Natural killer cell treated with Interleukin-12 subunit alpha and Interleukin-12 subunit beta and Interleukin-15 and Interleukin-18, amount 100 ng/mL, for 72 hours (primary cell): Measurements from ENCODE around the gene CD151. TPM values are rescaled to one million over a fixed set of nuclear protein-coding genes. Genes with fewer than 3 reads are reported as not detected.

ENCODE experiments used
- ATAC-seq, 2 donors: fragments of 150-1000 bp; cut with Tn5 transposase in 1 of 2; sonication (Bioruptor Pico), chemical (Tn5 transposase) in 1 of 2; 2 replicates each; pipeline ENCODE4 v1.10.0; 2021
- DNase-seq: peaks from one replicate; pipeline ENCODE4 v3.0.0; 2022; ENCODE audit warnings: low spot score
- H3K27ac Mint-ChIP-seq, 2 donors: 1 replicate in 1 of 2; 2 replicates in 1 of 2; pipeline ENCODE4 v1.8.0; 2022; ENCODE audit warnings: mixed read lengths in 2 of 2, mild to moderate bottlenecking in 1 of 2, moderate library complexity in 1 of 2
- H3K27me3 Mint-ChIP-seq, 2 donors: 1 replicate in 1 of 2; 2 replicates in 1 of 2; pipeline ENCODE4 v1.8.0; 2022; ENCODE audit warnings: mixed read lengths in 2 of 2
- H3K36me3 Mint-ChIP-seq: one replicate; pipeline ENCODE4 v1.8.0; 2022; ENCODE audit warnings: mixed read lengths
- H3K4me1 Mint-ChIP-seq, 2 donors: 1 replicate in 1 of 2; 2 replicates in 1 of 2; pipeline ENCODE4 v1.8.0; 2022; ENCODE audit warnings: low read depth in 2 of 2, mixed read lengths in 2 of 2, mild to moderate bottlenecking in 1 of 2
- H3K4me3 Mint-ChIP-seq: one replicate; pipeline ENCODE4 v1.8.0; 2022; ENCODE audit warnings: mixed read lengths
- H3K9me3 Mint-ChIP-seq: 2 replicates; pipeline ENCODE4 v1.8.0; 2022; ENCODE audit warnings: mixed read lengths
- total RNA-seq, 2 donors: library from RNA; stranded (reverse); gene quantifications; one replicate each; pipeline ENCODE4 v1.2.3, GENCODE V29; 2022

The CD151 gene
- total RNA-seq, 2 donors from 2014 or later, result 45.0 to 72.0 TPM

- ATAC-seq (no peak), DNase-seq (no peak)
- H3K27me3 Mint-ChIP-seq, result no peaks in the 10 kb centered on the region
- peaks cover 6% of the 10 kb centered on the region in 2 donors for H3K4me1 Mint-ChIP-seq
- H3K27ac Mint-ChIP-seq, result no peak overlapping the region
- no peaks in the 10 kb centered on the region for H3K36me3 Mint-ChIP-seq
- no peak overlapping the region for H3K4me3 Mint-ChIP-seq
- no peaks in the 10 kb centered on the region for H3K9me3 Mint-ChIP-seq
Observed at GRCh38 chr11:853682-854448, 21.1 kb downstream of the CD151 start.

GRCh38 chr11:854601-855329, 22.0 kb downstream of the CD151 start:
- no peak for ATAC-seq
- DNase-seq, result no peak

GRCh38 chr11:855330-855674, 22.6 kb downstream of the CD151 start:
- no peaks in the 10 kb centered on the region for H3K36me3 Mint-ChIP-seq
- H3K4me1 Mint-ChIP-seq, result peaks cover 6 to 8% of the 10 kb centered on the region in 2 donors
- H3K9me3 Mint-ChIP-seq, result no peaks in the 10 kb centered on the region
- no peak for ATAC-seq
- no peaks in the 10 kb centered on the region for H3K27me3 Mint-ChIP-seq
- no peak overlapping the region for H3K4me3 Mint-ChIP-seq
- DNase-seq, result no peak
- no peak overlapping the region for H3K27ac Mint-ChIP-seq

More at GRCh38 chr11:854601-855329, 22.0 kb downstream of the CD151 start:
- Mint-ChIP-seq H3K4me3 (no peak overlapping the region), H3K36me3 (no peaks in the 10 kb centered on the region), H3K9me3 (no peaks in the 10 kb centered on the region), H3K4me1 (peaks cover 6 to 8% of the 10 kb centered on the region in 2 donors), H3K27me3 (no peaks in the 10 kb centered on the region), H3K27ac (no peak overlapping the region)

GRCh38 chr11:855796-856195, 23.0 kb downstream of the CD151 start:
- no peaks in the 10 kb centered on the region for H3K27me3 Mint-ChIP-seq
- H3K4me3 Mint-ChIP-seq, result no peak overlapping the region
- DNase-seq, result no peak
- peaks cover 6 to 8% of the 10 kb centered on the region in 2 donors for H3K4me1 Mint-ChIP-seq
- H3K36me3 Mint-ChIP-seq, result no peaks in the 10 kb centered on the region
- no peak for ATAC-seq
- no peaks in the 10 kb centered on the region for H3K9me3 Mint-ChIP-seq
- no peak overlapping the region for H3K27ac Mint-ChIP-seq

DNA sequence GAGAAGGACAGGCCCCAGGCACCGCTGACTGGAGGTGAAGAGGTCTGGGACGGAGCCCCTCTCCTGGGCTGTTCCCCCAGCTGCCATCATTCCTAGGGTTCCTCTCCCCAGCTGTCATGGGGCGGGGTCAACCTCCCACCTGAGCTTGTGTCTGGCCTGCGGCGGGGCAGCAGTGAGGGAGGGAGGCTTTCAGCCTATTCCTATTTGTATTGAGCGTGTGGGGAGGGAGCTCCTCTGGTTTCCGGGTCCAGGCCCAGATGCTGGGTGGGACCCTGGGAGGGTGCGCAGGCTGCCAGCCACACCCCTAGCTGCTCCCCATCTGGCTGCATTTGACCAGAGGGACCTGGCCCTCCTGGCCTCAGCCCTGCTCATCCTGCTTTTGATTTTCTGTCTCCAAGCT, 23.6 kb downstream of the CD151 start:
- no peak overlapping the region for H3K27ac Mint-ChIP-seq
- no peaks in the 10 kb centered on the region for H3K9me3 Mint-ChIP-seq
- no peak for DNase-seq
- H3K4me1 Mint-ChIP-seq, result peaks cover 6 to 8% of the 10 kb centered on the region in 2 donors
- H3K27me3 Mint-ChIP-seq, result no peaks in the 10 kb centered on the region
- no peak for ATAC-seq
- H3K4me3 Mint-ChIP-seq, result no peak overlapping the region
- H3K36me3 Mint-ChIP-seq, result no peaks in the 10 kb centered on the region

DNA sequence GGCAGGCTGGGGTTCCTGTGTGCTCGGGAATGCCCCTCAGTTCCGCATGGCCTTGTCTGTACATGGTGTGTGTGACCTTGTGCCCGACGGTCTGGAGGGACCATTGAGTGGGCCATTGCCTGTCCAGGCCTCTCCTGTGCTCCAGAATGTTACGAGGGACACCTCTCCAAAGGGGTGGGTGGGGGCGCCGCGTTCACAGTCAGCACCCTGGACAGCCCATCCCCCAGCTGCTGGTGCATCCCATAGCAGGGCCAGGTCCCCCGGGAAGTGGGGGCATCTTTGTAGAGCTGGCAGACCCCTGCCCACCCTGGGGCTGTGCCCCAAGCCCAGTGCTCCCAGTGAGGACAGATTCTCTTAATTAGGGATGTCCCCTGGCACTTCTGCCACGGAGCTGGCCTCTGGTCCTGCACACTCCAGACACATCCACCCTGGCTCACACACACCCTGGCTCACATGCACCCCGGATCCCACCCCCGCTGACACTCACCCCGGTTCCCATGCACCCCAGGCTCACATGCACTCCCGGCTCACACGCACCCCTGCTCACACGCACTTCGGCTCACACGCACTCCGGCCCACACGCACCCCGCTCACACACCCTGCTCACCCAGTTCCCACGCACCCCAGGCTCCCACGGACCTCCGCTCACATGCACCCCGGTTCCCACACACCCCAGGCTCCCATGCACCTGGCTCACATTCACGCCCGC, 25.5 kb downstream of the CD151 start:
- Mint-ChIP-seq H3K9me3 (no peaks in the 10 kb centered on the region), H3K4me3 (no peak overlapping the region), H3K27me3 (no peaks in the 10 kb centered on the region), H3K4me1 (peaks cover 6 to 8% of the 10 kb centered on the region in 2 donors), H3K27ac (no peak overlapping the region), H3K36me3 (no peaks in the 10 kb centered on the region)
- DNase-seq (no peak), ATAC-seq (no peak)

DNA sequence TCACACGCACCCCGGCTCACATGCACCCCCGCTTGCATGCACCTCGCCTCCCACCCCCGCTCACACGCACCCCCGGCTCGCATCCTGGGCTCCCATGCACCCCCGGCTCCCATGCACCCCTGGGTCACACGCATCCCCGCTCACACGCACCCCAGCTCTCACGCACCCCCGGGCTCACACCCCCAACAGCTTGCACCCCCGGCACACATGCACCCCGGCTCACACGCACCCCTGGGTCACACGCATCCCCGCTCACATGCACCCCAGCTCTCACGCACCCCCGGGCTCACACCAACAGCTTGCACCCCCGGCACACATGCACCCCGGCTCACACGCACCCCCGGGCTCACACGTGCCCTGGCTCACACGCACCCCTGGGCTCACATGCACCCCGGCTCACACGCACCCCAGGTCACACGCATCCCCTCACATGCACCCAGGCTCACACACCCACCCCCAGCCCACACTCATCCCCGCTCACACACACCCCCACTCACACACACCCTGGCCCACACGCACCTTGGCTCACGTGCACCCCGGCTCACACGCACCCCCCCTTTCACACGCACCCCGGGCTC, 26.1 kb downstream of the CD151 start:
- no peak for ATAC-seq
- H3K4me1 Mint-ChIP-seq, result peaks cover 6 to 8% of the 10 kb centered on the region in 2 donors
- no peak overlapping the region for H3K4me3 Mint-ChIP-seq
- H3K36me3 Mint-ChIP-seq, result no peaks in the 10 kb centered on the region
- no peaks in the 10 kb centered on the region for H3K9me3 Mint-ChIP-seq
- no peaks in the 10 kb centered on the region for H3K27me3 Mint-ChIP-seq
- DNase-seq, result no peak
- H3K27ac Mint-ChIP-seq, result no peak overlapping the region

DNA sequence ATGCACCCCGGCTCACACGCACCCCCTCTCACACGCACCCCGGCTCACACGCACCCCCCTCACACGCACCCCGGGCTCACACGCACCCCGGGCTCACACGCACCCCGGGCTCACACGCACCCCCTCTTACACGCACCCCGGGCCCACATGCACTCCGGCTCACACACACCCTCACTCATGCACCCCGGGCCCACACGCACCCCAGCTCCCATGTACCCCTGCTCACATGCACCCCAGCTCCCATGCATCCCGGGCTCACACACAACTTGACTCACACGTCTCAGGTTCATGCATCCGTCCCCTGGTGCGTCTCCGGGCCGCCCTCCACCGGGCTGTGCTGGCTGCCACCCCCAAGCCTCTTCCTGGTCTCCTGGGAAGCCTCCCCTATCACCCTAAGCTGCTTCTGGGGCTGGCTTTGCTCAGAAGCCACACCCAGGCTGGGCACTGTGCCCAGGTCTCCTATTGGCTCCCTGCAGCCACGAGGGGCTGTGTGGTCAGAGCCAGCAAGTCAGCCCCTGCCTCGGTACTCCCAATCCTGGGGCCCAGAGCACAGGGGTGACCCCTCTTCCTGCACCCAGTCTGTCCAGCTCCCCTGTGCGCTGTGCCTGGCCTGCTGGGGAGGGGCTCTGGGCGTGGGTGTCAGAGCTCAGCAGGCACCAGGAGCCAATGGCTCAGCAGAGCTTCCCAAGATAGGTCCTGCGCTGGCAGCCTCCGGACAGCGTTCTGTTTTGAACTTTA, 26.8 kb downstream of the CD151 start:
- peaks cover 6 to 8% of the 10 kb centered on the region in 2 donors for H3K4me1 Mint-ChIP-seq
- H3K27me3 Mint-ChIP-seq, result no peaks in the 10 kb centered on the region
- no peaks in the 10 kb centered on the region for H3K9me3 Mint-ChIP-seq
- DNase-seq (no peak), ATAC-seq (no peak)
- H3K36me3 Mint-ChIP-seq, result no peaks in the 10 kb centered on the region
- H3K27ac Mint-ChIP-seq, result no peak overlapping the region
- H3K4me3 Mint-ChIP-seq, result no peak overlapping the region

DNA sequence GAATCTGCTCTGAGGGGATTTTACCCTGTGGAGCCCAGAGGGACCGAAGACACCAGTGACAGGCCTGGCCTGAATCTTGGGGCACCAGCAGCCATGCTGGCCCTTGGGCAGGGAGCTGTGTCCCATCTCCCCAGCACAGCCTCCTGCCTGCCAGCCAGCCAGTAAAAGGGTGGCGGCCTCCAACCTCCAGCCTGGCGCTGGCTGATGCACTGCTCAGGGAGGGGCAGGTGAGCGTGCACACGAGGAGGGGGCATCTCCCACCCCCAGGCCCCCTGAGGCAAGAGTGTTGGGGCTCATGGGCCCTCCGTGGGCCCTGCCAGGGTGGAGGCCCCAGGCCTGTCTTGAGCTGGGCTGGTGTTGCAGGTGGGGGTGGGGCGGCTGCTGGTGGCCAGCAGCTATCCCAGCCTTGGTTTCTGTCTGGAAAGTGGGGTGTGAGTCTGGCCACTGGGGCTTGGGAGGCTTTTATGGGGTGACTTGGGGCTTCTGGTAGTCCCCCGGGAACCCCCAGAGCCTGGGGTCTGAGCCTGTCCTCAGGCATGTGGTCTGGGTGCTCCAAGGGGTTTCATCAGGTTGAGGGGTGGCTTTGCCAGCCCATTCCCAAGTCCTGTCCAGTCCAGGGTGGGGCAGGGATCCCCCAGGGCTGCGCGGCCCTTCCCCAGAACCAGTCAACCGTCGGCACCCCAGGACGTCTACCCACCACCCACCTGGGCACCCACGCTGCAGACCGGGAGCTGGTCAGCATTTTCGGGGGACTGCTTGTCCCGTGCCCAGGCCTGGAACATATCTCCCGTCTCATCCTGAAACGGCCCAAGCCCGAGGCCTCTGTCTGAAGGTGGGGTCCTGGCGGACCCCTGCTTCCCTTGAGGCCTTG, 27.7 kb downstream of the CD151 start:
- Mint-ChIP-seq H3K4me1 (peaks cover 6 to 8% of the 10 kb centered on the region in 2 donors), H3K4me3 (no peak overlapping the region), H3K27ac (no peak overlapping the region), H3K27me3 (no peaks in the 10 kb centered on the region), H3K9me3 (no peaks in the 10 kb centered on the region), H3K36me3 (no peaks in the 10 kb centered on the region)
- no peak for ATAC-seq
- no peak for DNase-seq

DNA sequence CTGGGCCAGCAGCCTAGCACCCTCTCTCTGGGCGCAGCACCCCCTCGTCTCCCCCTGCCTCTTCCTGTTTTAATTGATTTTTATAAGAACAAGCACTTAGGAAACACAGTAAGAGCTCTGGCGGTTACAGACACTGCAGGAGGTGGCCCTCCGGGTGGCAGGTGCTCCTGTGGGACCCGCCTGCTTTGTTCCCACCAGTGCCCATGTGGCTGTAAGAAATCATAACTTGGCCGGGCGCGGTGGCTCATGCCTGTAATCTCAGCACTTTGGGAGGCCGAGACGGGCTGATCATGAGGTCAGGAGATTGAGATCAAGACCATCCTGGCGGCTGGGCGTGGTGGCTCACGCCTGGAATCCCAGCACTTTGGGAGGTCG, 28.3 kb downstream of the CD151 start:
- DNase-seq (no peak), ATAC-seq (no peak)
- Mint-ChIP-seq H3K4me3 (no peak overlapping the region), H3K27ac (no peak overlapping the region), H3K4me1 (peaks cover 6 to 8% of the 10 kb centered on the region in 2 donors), H3K36me3 (no peaks in the 10 kb centered on the region), H3K27me3 (no peaks in the 10 kb centered on the region), H3K9me3 (no peaks in the 10 kb centered on the region)

GRCh38 chr11:862081-862661, 29.4 kb downstream of the CD151 start:
- no peak overlapping the region for H3K27ac Mint-ChIP-seq
- DNase-seq, result no peak
- H3K27me3 Mint-ChIP-seq, result no peaks in the 10 kb centered on the region
- ATAC-seq, result no peak
- H3K9me3 Mint-ChIP-seq, result no peaks in the 10 kb centered on the region
- no peaks in the 10 kb centered on the region for H3K36me3 Mint-ChIP-seq
- H3K4me1 Mint-ChIP-seq, result peaks cover under 1 to 3% of the 10 kb centered on the region in 2 donors
- H3K4me3 Mint-ChIP-seq, result no peak overlapping the region

GRCh38 chr11:862696-863022, 29.9 kb downstream of the CD151 start:
- no peak for ATAC-seq
- DNase-seq, result no peak
- Mint-ChIP-seq H3K4me1 (peaks cover 0 to 3% of the 10 kb centered on the region in 2 donors), H3K9me3 (no peaks in the 10 kb centered on the region), H3K36me3 (no peaks in the 10 kb centered on the region), H3K27ac (no peak overlapping the region), H3K27me3 (no peaks in the 10 kb centered on the region), H3K4me3 (no peak overlapping the region)
